ENCODE measurements around the gene FRMD4A.

DNA sequence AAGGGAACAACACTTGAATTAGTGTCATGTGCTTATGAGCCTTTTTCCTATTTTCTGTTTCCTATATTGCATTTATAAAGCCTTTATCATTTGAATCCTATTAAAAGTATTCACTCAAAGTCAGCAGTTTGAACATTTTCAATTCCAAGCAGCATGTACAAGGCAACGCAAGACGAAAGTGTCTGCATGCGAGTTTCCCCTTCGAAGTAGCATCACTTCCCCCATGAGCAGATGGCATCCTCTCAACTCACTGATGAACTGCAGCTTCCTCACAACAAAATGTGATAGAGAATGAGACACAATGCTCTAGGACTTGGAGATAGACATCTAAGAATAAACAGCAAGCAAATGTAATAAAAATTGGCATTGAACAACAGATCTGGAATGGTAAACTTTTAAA lies 473.3 kb downstream of the FRMD4A start:
- no peak for TF ChIP-seq CTCF (IDR thresholded peaks at IDR 0.05)
- TF ChIP-seq ZFX (IDR thresholded peaks at IDR 0.05; ENCODE audit: borderline replicate concordance), result no peak
